ENCODE results near the gene HOXA7.

Gene HOXA7

DNA sequence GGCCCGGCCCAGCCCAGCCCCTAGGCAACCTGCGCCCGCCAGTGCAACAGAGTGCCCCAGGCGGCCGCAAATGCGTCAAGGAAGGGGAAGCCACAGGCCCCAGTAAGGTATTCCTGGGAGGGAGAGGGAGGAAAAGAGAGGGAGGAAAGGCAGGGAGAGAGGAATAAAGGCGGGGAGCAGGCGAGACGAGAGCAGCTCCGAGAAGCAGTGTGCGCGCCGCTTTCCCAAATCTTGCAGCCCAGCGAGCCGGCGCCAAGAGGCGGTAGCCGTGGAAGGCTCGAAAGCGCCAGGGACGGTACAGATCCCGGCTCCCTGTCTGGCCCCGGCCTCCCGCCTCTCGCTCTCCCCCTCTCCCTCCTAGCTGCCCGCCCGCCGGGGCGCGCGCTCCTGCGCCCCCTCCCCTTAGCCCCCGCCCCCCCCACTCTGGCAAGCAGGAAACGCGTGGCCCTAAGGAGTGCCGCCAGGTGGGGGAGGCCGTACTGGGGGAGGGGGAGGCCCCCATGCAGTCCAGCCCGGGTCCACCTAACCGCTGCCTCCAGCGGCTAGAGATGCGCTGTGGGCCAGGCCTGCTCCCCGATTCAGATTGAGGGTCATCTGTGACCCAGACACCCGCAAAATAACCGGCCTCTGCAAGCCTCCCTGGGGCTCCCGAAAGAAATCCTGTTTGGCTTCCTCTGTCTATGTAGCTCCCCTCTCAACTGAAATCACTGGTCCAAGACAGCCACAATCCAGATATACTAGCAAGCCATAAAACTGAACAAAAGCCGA, 13.4 kb upstream of the HOXA7 start:
- CTCF ChIA-PET, result interaction anchor here (0.8 to 1.9 kb wide), 5 partner anchors 9 to 20 kb away, joined by 3 to 15 read pairs (median 4); no protein-coding TSS in a partner anchor
- Histone ChIP-seq H3K27ac (ENCODE audit: extremely low read depth, low read depth, low read length) (peak overlapping the region; percentile 100), H3K36me3 (ENCODE audit: control insufficient read depth in 2 of 2, insufficient read depth in 1 of 2, low read length in 2 of 2) (peaks cover 8 to 28% of the 10 kb centered on the region in 2 experiments), H3K4me3 (ENCODE audit: low read depth, low read length) (peak overlapping the region; percentile 76), H3K9me3 (ENCODE audit: control insufficient read depth, insufficient read depth, low read depth, low read length) (no peaks in the 10 kb centered on the region), H3K4me1 (ENCODE audit: control insufficient read depth, insufficient read depth, low read length) (peaks cover 8% of the 10 kb centered on the region; the same call in 1 of the 2 replicates)
- POLR2A ChIA-PET, result interaction anchor here (1.0 to 11.2 kb wide), 16 partner anchors 7 to 1314 kb away, joined by 3 to 237 read pairs (median 8); partner anchors contain the start of genes HOXA11, HOXA13 and HOXA7
- TF ChIP-seq, protein P1, sequence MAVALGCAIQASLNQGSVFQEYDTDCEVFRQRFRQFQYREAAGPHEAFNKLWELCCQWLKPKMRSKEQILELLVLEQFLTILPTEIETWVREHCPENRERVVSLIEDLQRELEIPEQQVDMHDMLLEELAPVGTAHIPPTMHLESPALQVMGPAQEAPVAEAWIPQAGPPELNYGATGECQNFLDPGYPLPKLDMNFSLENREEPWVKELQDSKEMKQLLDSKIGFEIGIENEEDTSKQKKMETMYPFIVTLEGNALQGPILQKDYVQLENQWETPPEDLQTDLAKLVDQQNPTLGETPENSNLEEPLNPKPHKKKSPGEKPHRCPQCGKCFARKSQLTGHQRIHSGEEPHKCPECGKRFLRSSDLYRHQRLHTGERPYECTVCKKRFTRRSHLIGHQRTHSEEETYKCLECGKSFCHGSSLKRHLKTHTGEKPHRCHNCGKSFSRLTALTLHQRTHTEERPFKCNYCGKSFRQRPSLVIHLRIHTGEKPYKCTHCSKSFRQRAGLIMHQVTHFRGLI (tag by site-specific recombination; IDR thresholded peaks at IDR 0.05), result no peak
- TF ChIP-seq ZNF132 (tag by site-specific recombination; IDR thresholded peaks at IDR 0.05; ENCODE audit: borderline replicate concordance) (no peak), ZNF366 (tag by site-specific recombination; conservative IDR thresholded peaks at IDR 0.05) (peak; percentile 70), ZNF398 (tag by site-specific recombination; IDR thresholded peaks at IDR 0.05) (peak; percentile 86), EGR2 (tag by site-specific recombination; IDR thresholded peaks at IDR 0.05; ENCODE audit: low read depth) (no peak), ZNF391 (tag by site-specific recombination; IDR thresholded peaks at IDR 0.05; ENCODE audit: borderline replicate concordance, low read depth) (no peak), IKZF3 (tag by site-specific recombination; IDR thresholded peaks at IDR 0.05) (peak; percentile 63), TRIM28 (IDR thresholded peaks at IDR 0.05; ENCODE audit: borderline replicate concordance, low read length) (no peak), ZNF664 (tag by site-specific recombination; IDR thresholded peaks at IDR 0.05) (no peak), ZNF776 (tag by site-specific recombination; IDR thresholded peaks at IDR 0.05; ENCODE audit: borderline replicate concordance) (no peak), ZNF211 (tag by site-specific recombination; IDR thresholded peaks at IDR 0.05; ENCODE audit: low read depth) (no peak), ZNF37A (tag by site-specific recombination; IDR thresholded peaks at IDR 0.05) (no peak), ZNF146 (tag by site-specific recombination; IDR thresholded peaks at IDR 0.05) (no peak), MYNN (tag by site-specific recombination; IDR thresholded peaks at IDR 0.05; ENCODE audit: borderline replicate concordance) (no peak), ZNF571 (tag by site-specific recombination; IDR thresholded peaks at IDR 0.05) (no peak), ZNF23 (tag by site-specific recombination; IDR thresholded peaks at IDR 0.05; ENCODE audit: borderline replicate concordance) (no peak), ZBTB21 (tag by site-specific recombination; IDR thresholded peaks at IDR 0.05) (no peak), YY2 (tag by site-specific recombination; IDR thresholded peaks at IDR 0.05) (no peak), ZSCAN30 (tag by site-specific recombination; IDR thresholded peaks at IDR 0.05) (0 out of 2 replicates have a peak, but pooled peaks have one; percentile 26), ZNF596 (tag by site-specific recombination; IDR thresholded peaks at IDR 0.05) (no peak), ZBTB44 (tag by site-specific recombination; IDR thresholded peaks at IDR 0.05) (no peak), ZNF747 (tag by site-specific recombination; IDR thresholded peaks at IDR 0.05) (no peak), ZNF112 (tag by site-specific recombination; IDR thresholded peaks at IDR 0.05) (no peak)
- TF ChIP-seq, protein P2, sequence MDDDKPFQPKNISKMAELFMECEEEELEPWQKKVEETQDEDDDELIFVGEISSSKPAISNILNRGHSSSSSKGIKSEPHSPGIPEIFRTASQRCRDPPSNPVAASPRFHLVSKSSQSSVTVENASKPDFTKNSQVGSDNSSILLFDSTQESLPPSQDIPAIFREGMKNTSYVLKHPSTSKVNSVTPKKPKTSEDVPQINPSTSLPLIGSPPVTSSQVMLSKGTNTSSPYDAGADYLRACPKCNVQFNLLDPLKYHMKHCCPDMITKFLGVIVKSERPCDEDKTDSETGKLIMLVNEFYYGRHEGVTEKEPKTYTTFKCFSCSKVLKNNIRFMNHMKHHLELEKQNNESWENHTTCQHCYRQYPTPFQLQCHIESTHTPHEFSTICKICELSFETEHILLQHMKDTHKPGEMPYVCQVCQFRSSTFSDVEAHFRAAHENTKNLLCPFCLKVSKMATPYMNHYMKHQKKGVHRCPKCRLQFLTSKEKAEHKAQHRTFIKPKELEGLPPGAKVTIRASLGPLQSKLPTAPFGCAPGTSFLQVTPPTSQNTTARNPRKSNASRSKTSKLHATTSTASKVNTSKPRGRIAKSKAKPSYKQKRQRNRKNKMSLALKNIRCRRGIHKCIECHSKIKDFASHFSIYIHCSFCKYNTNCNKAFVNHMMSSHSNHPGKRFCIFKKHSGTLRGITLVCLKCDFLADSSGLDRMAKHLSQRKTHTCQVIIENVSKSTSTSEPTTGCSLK (tag by site-specific recombination; IDR thresholded peaks at IDR 0.05), result no peak
- TF ChIP-seq, protein P3, sequence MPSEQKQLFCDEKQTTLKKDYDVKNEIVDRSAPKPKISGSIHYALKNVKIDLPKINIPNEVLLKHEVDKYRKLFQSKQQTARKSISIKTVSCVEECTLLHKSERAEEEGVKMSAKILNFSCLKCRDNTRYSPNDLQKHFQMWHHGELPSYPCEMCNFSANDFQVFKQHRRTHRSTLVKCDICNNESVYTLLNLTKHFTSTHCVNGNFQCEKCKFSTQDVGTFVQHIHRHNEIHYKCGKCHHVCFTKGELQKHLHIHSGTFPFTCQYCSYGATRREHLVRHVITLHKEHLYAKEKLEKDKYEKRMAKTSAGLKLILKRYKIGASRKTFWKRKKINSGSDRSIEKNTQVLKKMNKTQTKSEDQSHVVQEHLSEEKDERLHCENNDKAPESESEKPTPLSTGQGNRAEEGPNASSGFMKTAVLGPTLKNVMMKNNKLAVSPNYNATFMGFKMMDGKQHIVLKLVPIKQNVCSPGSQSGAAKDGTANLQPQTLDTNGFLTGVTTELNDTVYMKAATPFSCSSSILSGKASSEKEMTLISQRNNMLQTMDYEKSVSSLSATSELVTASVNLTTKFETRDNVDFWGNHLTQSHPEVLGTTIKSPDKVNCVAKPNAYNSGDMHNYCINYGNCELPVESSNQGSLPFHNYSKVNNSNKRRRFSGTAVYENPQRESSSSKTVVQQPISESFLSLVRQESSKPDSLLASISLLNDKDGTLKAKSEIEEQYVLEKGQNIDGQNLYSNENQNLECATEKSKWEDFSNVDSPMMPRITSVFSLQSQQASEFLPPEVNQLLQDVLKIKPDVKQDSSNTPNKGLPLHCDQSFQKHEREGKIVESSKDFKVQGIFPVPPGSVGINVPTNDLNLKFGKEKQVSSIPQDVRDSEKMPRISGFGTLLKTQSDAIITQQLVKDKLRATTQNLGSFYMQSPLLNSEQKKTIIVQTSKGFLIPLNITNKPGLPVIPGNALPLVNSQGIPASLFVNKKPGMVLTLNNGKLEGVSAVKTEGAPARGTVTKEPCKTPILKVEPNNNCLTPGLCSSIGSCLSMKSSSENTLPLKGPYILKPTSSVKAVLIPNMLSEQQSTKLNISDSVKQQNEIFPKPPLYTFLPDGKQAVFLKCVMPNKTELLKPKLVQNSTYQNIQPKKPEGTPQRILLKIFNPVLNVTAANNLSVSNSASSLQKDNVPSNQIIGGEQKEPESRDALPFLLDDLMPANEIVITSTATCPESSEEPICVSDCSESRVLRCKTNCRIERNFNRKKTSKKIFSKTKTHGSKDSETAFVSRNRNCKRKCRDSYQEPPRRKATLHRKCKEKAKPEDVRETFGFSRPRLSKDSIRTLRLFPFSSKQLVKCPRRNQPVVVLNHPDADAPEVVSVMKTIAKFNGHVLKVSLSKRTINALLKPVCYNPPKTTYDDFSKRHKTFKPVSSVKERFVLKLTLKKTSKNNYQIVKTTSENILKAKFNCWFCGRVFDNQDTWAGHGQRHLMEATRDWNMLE (tag by site-specific recombination; conservative IDR thresholded peaks at IDR 0.05; ENCODE audit: low read depth), result no peak
